H1 (cell line): ENCODE data around the gene MTM1. TPM values are rescaled to one million over a fixed set of nuclear protein-coding genes. Genes with fewer than 3 reads are reported as not detected.

Experiments used
- CTCF ChIA-PET: fragments of 300-600 bp; sonication (Branson Sonifier 250); formaldehyde crosslinking; loops from one replicate; lab custom pipeline; 2021; ENCODE audit not compliant: partially characterized antibody; lab: Charles Lee
- POLR2A ChIA-PET: fragments of 300-600 bp; sonication (Branson Sonifier 250); formaldehyde crosslinking; loops from one replicate; lab custom pipeline; 2021; ENCODE audit warnings: inconsistent platforms; ENCODE audit not compliant: partially characterized antibody; lab: Charles Lee
- DNase-seq, 2 experiments: peaks; one replicate each; pipeline versions ENCODE4 v3.0.0 to v3.0.0-alpha.2; 2010 to 2022; ENCODE audit warnings: low spot score in 2 of 2, low read depth in 1 of 2, mixed read lengths in 1 of 2
- FAIRE-seq: peaks from 2 replicates; lab custom pipeline; 2011; peaks lifted over from hg19 to GRCh38; lab: Jason Lieb, UNC
- H2AFZ ChIP-seq: 2 replicates; pipeline ENCODE4 v1.8.1; 2012; ENCODE audit warnings: low read length, inconsistent platforms
- H2AK5ac ChIP-seq: 2 replicates; pipeline ENCODE4 v1.6.1; 2013; ENCODE audit warnings: low read depth, low read length
- H2BK120ac ChIP-seq: replicated peaks from 2 replicates; pipeline ENCODE3; 2013; ENCODE audit warnings: low read depth, low read length, inconsistent platforms
- H2BK12ac ChIP-seq: 2 replicates; pipeline ENCODE4 v1.6.1; 2013; ENCODE audit warnings: low read depth, low read length
- H2BK15ac ChIP-seq: 2 replicates; pipeline ENCODE4 v1.6.1; 2013; ENCODE audit warnings: low read length
- H2BK20ac ChIP-seq: 2 replicates; pipeline ENCODE4 v1.6.1; 2013; ENCODE audit warnings: low read length
- H2BK5ac ChIP-seq: 2 replicates; pipeline ENCODE4 v1.6.1; 2013; ENCODE audit warnings: low read depth, low read length
- H3K14ac ChIP-seq: 2 replicates; pipeline ENCODE4 v1.6.1; 2013; ENCODE audit warnings: inconsistent platforms; ENCODE audit not compliant: insufficient read length
- H3K18ac ChIP-seq: 2 replicates; pipeline ENCODE4 v1.6.1; 2013; ENCODE audit warnings: low read length; ENCODE audit errors: extremely low read depth
- H3K23ac ChIP-seq: 2 replicates; pipeline ENCODE4 v1.6.1; 2013; ENCODE audit warnings: inconsistent platforms; ENCODE audit not compliant: insufficient read length
- H3K23me2 ChIP-seq: 2 replicates; pipeline ENCODE4 v1.6.1; 2013; ENCODE audit warnings: low read depth, low read length
- H3K27ac ChIP-seq: 2 replicates; pipeline ENCODE4 v1.6.1; 2011; ENCODE audit warnings: low read depth, low read length, inconsistent platforms
- H3K27me3 ChIP-seq, 4 experiments: replicated peaks in 1 of 4; 1 replicate in 1 of 4; 2 replicates in 3 of 4; pipeline versions ENCODE4 v1.6.1 to v1.8.1; 2011 to 2013; ENCODE audit warnings: low read length in 3 of 4, mild to moderate bottlenecking in 3 of 4, inconsistent platforms in 2 of 4, mixed read lengths in 2 of 4, moderate library complexity in 1 of 4; ENCODE audit not compliant: control insufficient read depth in 3 of 4, insufficient read depth in 3 of 4; ENCODE audit errors: extremely low read depth in 1 of 4
- H3K36me3 ChIP-seq, 4 experiments: 2 replicates each; pipeline versions ENCODE4 v1.6.1 to v1.8.1; 2011 to 2013; ENCODE audit warnings: mild to moderate bottlenecking in 4 of 4, low read length in 3 of 4, moderate library complexity in 2 of 4, control low read depth in 1 of 4, inconsistent platforms in 1 of 4; ENCODE audit not compliant: insufficient read depth in 4 of 4, control insufficient read depth in 2 of 4
- H3K4ac ChIP-seq: replicated peaks from 2 replicates; pipeline ENCODE3; 2013; ENCODE audit warnings: low read length, low read depth, mixed read lengths, inconsistent platforms; ENCODE audit not compliant: insufficient read length
- H3K4me1 ChIP-seq, 4 experiments: replicated peaks in 1 of 4; 1 replicate in 1 of 4; 2 replicates in 3 of 4; pipeline versions ENCODE4 v1.6.1 to v1.8.1; 2011 to 2013; ENCODE audit warnings: low read length in 3 of 4, inconsistent platforms in 2 of 4, mixed read lengths in 1 of 4; ENCODE audit not compliant: insufficient read depth in 4 of 4, control insufficient read depth in 3 of 4
- H3K4me2 ChIP-seq, 2 experiments: 2 replicates each; pipeline versions ENCODE4 v1.6.1 to v1.8.1; 2011 to 2013; ENCODE audit warnings: low read depth in 2 of 2, low read length in 2 of 2, control low read depth in 1 of 2, inconsistent platforms in 1 of 2, mild to moderate bottlenecking in 1 of 2; ENCODE audit not compliant: insufficient read depth in 1 of 2
- H3K4me3 ChIP-seq, 4 experiments: fragments of 200-600, 300-600 bp in 1 of 4; sonication (generic), shearing (Covaris generic), sonication (Bioruptor Twin) in 1 of 4; 2 replicates each; pipeline versions ENCODE4 v1.5.1 to v1.8.1; 2011 to 2016; ENCODE audit warnings: low read length in 4 of 4, low read depth in 3 of 4, control low read depth in 2 of 4, inconsistent platforms in 2 of 4, mild to moderate bottlenecking in 2 of 4, mixed read lengths in 1 of 4, moderate library complexity in 1 of 4; ENCODE audit not compliant: insufficient read depth in 2 of 4; ENCODE audit errors: extremely low read depth in 1 of 4
- H3K56ac ChIP-seq: replicated peaks from 2 replicates; pipeline ENCODE3; 2013; ENCODE audit warnings: low read depth, mild to moderate bottlenecking, mixed read lengths, low read length, inconsistent platforms; ENCODE audit not compliant: insufficient read length
- H3K79me1 ChIP-seq: 2 replicates; pipeline ENCODE4 v1.6.1; 2013; ENCODE audit warnings: low read depth, low read length, control low read depth
- H3K79me2 ChIP-seq, 2 experiments: 2 replicates each; pipeline versions ENCODE4 v1.6.1 to v1.8.1; 2012 to 2013; ENCODE audit warnings: low read length in 2 of 2, mild to moderate bottlenecking in 2 of 2, inconsistent platforms in 1 of 2; ENCODE audit not compliant: insufficient read depth in 2 of 2, control insufficient read depth in 1 of 2
- H3K9ac ChIP-seq, 4 experiments: replicated peaks in 1 of 4; 1 replicate in 1 of 4; 2 replicates in 3 of 4; pipeline versions ENCODE4 v1.6.1 to v1.8.1; 2011 to 2013; ENCODE audit warnings: low read depth in 3 of 4, low read length in 3 of 4, control low read depth in 2 of 4, mild to moderate bottlenecking in 2 of 4, moderate library complexity in 2 of 4, inconsistent platforms in 1 of 4; ENCODE audit errors: extremely low read depth in 1 of 4
- H3K9me3 ChIP-seq, 2 experiments: 2 replicates each; pipeline versions ENCODE4 v1.6.1 to v1.8.1; 2012 to 2013; ENCODE audit warnings: mild to moderate bottlenecking in 2 of 2, moderate library complexity in 2 of 2, control low read depth in 1 of 2, inconsistent platforms in 1 of 2, low read depth in 1 of 2, low read length in 1 of 2, mixed read lengths in 1 of 2; ENCODE audit not compliant: insufficient read depth in 2 of 2
- H4K20me1 ChIP-seq, 2 experiments: replicated peaks in 1 of 2; 2 replicates each; pipeline versions ENCODE3 to v1.8.1; 2011 to 2013; ENCODE audit warnings: inconsistent platforms in 2 of 2, low read length in 2 of 2, mild to moderate bottlenecking in 1 of 2; ENCODE audit not compliant: insufficient read depth in 2 of 2, control insufficient read depth in 1 of 2
- H4K5ac ChIP-seq: 2 replicates; pipeline ENCODE4 v1.6.1; 2013; ENCODE audit warnings: low read length, low read depth, mixed read lengths, inconsistent platforms; ENCODE audit not compliant: insufficient read length
- H4K8ac ChIP-seq: 2 replicates; pipeline ENCODE4 v1.8.0; 2013; ENCODE audit warnings: mild to moderate bottlenecking, moderate library complexity, low read length, inconsistent platforms; ENCODE audit not compliant: insufficient read depth; ENCODE audit errors: extremely low read depth
- H4K91ac ChIP-seq: replicated peaks from 2 replicates; pipeline ENCODE3; 2013; ENCODE audit warnings: low read length, mixed read lengths, inconsistent platforms; ENCODE audit not compliant: insufficient read length
- ASH2L ChIP-seq: fragments of 200-600, 300-600 bp; sonication (generic); IDR thresholded peaks from one replicate; pipeline ENCODE4 v1.7.1; 2017; ENCODE audit warnings: low read length
- GTF2F1 ChIP-seq: IDR thresholded peaks from 2 replicates; pipeline ENCODE4 v1.6.1; 2012; ENCODE audit warnings: low read depth, low read length, improper control_type of control experiment, borderline replicate concordance
- POLR2AphosphoS5 ChIP-seq: IDR thresholded peaks from 2 replicates; pipeline ENCODE4 v1.6.1; 2011; ENCODE audit warnings: low read depth, low read length
- RAD21 ChIP-seq, 2 experiments: IDR thresholded peaks in 1 of 2; conservative IDR thresholded peaks in 1 of 2; 2 replicates each; pipeline ENCODE4 v1.6.1; 2011; ENCODE audit warnings: low read depth in 2 of 2, low read length in 2 of 2, improper control_type of control experiment in 1 of 2, inconsistent platforms in 1 of 2, mild to moderate bottlenecking in 1 of 2, moderate library complexity in 1 of 2
- RFX5 ChIP-seq: IDR thresholded peaks from 2 replicates; pipeline ENCODE4 v1.6.1; 2011; ENCODE audit warnings: low read depth, low read length, improper control_type of control experiment, borderline replicate concordance
- SP2 ChIP-seq: IDR thresholded peaks from 2 replicates; pipeline ENCODE4 v1.6.1; 2012; ENCODE audit warnings: mild to moderate bottlenecking, low read length, inconsistent platforms
- WGBS, 2 experiments: shearing (Covaris generic) in 1 of 2; methylation state at CpG; one replicate each; pipeline versions ENCODE4 v1.1.6 to v1.1.7; 2013 to 2015; ENCODE audit warnings: low lambda C conversion rate in 2 of 2, mixed read lengths in 2 of 2, inconsistent platforms in 1 of 2, low coverage in 1 of 2, missing lambda C conversion rate in 1 of 2; ENCODE audit not compliant: insufficient replicate concordance in 2 of 2, insufficient coverage in 1 of 2, insufficient read length in 1 of 2; ENCODE audit errors: extremely low coverage in 1 of 2, missing lambda C conversion rate in 1 of 2; 5-methylcytosine and 5-hydroxymethylcytosine counted together
- polyA plus RNA-seq, 7 experiments: library from polyadenylated mRNA; depleted of rRNA in 3 of 7; stranded (reverse) in 5 of 7; unstranded in 2 of 7; fragments of >200 nt in 5 of 7; fragments of 200-250 nt in 2 of 7; gene quantifications; 1 replicate in 5 of 7; 2 replicates in 1 of 7; 4 replicates in 1 of 7; pipeline versions ENCODE4 v1.2.1 to v1.2.3, GENCODE V29; 2011 to 2013; ENCODE audit warnings: missing spikeins in 2 of 7, mixed read lengths in 2 of 7
- total RNA-seq: library from RNA; stranded (reverse); fragmentation: NEBNext Ultra II Directional; extraction: Animal tissue kit (Norgen Biotek cat#: 25700); gene quantifications from 2 replicates; pipeline ENCODE4 v1.2.1, GENCODE V29; 2021

MTM1 gene
- total and polyA plus RNA-seq, 2 of the 8 experiments (the other 6 are each of a cell fraction or from before 2014, with no cell fraction given): 2.3 to 8.4 TPM

- Histone ChIP-seq H4K5ac (no peak overlapping the region), H4K8ac (no peak overlapping the region), H3K27me3 (peaks cover 0 to 36% (median 22%) of the 10 kb centered on the region in 4 experiments; a peak in 6 of 7 replicates), H3K23ac (no peak overlapping the region), H3K4me3 (no peak overlapping the region), H2BK12ac (no peak overlapping the region), H3K4ac (no peak overlapping the region), H3K79me2 (no peaks in the 10 kb centered on the region), H3K14ac (no peak overlapping the region), H3K9ac (no peak overlapping the region), H2AFZ (no peak overlapping the region), H3K56ac (no peak overlapping the region), H2BK5ac (no peak overlapping the region), H4K20me1 (no peaks in the 10 kb centered on the region), H2BK20ac (no peak overlapping the region), H4K91ac (no peak overlapping the region), H3K23me2 (no peaks in the 10 kb centered on the region; the same call in 1 of the 2 replicates), H3K79me1 (no peaks in the 10 kb centered on the region), H2AK5ac (no peak overlapping the region), H3K4me1 (peaks cover 0 to 9% (median 3%) of the 10 kb centered on the region in 4 experiments; a peak in 3 of 7 replicates), H3K36me3 (no peaks in the 10 kb centered on the region), H2BK15ac (no peak overlapping the region), H3K4me2 (no peak overlapping the region), H2BK120ac (no peak overlapping the region), H3K27ac (no peak overlapping the region), H3K18ac (no peak overlapping the region), H3K9me3 (no peaks in the 10 kb centered on the region)
- ChIA-PET POLR2A (interaction anchor here (1.6 kb wide), 1 partner anchor 37 kb away, joined by 3 read pairs; no protein-coding TSS in a partner anchor), CTCF (interaction anchor here (0.6 to 2.5 kb wide), 22 partner anchors 9 to 138 kb away, joined by 3 to 10 read pairs (median 4); partner anchors contain the start of gene MTM1)
- no peak for FAIRE-seq
- no peak for DNase-seq
- 88% methylated on average over 7 of the region's 8 CpGs; no CpG with 5 or more reads in 1 of the 2 experiments for WGBS, 2 experiments
- TF ChIP-seq SP2 (no peak), POLR2AphosphoS5 (no peak), RFX5 (no peak), ASH2L (no peak), GTF2F1 (no peak), RAD21 (IDR thresholded peaks at IDR 0.05 in 1 of 2, conservative IDR thresholded peaks at IDR 0.05 in 1 of 2; ENCODE audit: low read depth in 2 of 2, low read length in 2 of 2) (no peak)
Measured at GRCh38 chrX:150544835-150545770, 23.3 kb upstream of the MTM1 start.
